ENCODE results near the gene TSR3.
"Not testable (repeated sequence)": the region's sequence is repeated elsewhere in the genome, so short reads cannot be mapped to it uniquely, and the experiment has no call there.

The TSR3 gene

DNA sequence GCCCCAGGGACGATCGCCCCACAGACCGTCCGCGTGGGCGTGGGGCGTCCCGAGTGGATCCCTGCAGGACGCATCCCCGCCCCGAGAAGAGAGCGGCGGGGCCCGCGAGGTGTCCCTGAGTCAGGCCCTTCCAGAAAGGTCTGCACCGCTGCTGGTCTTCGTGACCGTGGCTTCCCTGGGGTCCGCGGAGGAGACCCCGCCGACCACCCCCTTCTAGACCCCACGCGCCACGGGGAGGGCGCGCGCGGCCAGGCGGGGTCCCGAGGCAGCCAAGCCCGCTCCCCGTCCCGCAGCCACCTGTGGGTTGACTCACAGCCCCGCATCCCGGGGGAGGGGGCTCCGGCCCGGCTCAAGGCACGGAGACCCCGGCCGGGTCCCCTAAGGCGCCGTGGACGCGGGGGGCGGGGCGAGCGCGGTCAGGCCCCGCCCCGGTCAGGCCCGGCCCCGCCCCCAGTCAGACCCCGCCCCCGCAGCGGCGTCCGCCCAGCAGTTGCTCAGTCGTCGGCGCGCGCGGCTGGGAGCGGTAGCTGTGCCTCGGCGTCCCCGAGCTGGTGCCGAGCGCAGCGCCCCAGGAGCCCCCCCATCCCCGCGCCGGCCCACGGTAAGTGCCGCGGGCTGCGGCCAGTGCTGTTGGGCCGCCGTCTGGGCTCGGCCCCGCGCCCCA lies 18.4 kb downstream of the TSR3 start, which contains the start of gene BAIAP3:
Gene BAIAP3 (plus strand): TSS at position 497 of the 664 bp plus-strand sequence. CDS start 4,905 bp downstream, outside the sequence.
- peaks cover 0 to 38% (median 30%) of the 10 kb centered on the region in 5 donors for H3K4me1 ChIP-seq (ENCODE audit: control insufficient read depth in 5 of 5, insufficient read depth in 5 of 5, low read length in 5 of 5)
- H3K27me3 ChIP-seq (ENCODE audit: control insufficient read depth in 5 of 5, insufficient read depth in 4 of 5, low read length in 5 of 5): peaks cover 30 to 53% (median 45%) of the 10 kb centered on the region in 5 donors
- no peak within 1 kb of the TSS for H3K27ac ChIP-seq (ENCODE audit: low read depth, low read length)
- peaks cover 0 to 7% (median 3%) of the 10 kb centered on the region in 5 donors for H3K9me3 ChIP-seq (ENCODE audit: control insufficient read depth in 5 of 5, low read length in 5 of 5)
- H3K9ac ChIP-seq (ENCODE audit: low read length in 5 of 5): peak within 1 kb of the TSS in 2 of 5 donors; percentile 30 to 59
- no peaks in the 10 kb centered on the region for H3K36me3 ChIP-seq (ENCODE audit: control insufficient read depth in 5 of 5, insufficient read depth in 5 of 5, low read length in 5 of 5)
- peak within 1 kb of the TSS in 4 of 5 donors; percentile 28 to 67 (median 58) for H3K4me3 ChIP-seq (ENCODE audit: low read depth in 1 of 5, low read length in 5 of 5)

DNA sequence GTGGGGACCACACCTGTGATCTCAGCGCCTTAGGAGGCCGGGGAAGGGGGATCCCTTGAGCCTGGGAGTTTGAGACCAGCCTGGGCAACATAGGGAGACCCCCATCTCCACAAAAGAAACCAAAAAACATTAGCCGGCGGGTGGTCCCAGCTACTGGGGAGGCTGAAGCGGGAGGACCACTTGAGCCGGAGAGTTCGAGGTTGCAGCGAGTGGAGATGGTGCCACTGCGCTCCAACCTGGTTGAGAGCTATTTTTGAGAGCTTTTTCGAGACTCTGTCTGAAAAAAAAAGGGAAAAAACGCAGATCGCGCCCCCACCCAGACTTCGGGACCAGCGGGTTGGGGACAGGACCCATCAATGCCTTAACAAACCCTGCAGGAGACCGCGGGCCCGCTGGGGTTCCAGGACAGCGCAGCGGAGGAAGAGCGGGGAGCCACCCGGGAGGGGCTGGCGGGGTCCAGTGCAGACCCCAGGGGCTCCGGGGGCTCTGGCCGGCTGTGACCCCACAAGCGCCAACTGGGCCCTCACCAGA lies 19.0 kb downstream of the TSR3 start:
- Histone ChIP-seq H3K4me1 (ENCODE audit: control insufficient read depth in 5 of 5, insufficient read depth in 5 of 5, low read length in 5 of 5) (peaks cover 0 to 38% (median 30%) of the 10 kb centered on the region in 5 donors), H3K9me3 (ENCODE audit: control insufficient read depth in 5 of 5, low read length in 5 of 5) (peaks cover 0 to 7% (median 3%) of the 10 kb centered on the region in 5 donors), H3K4me3 (ENCODE audit: low read depth in 1 of 5, low read length in 5 of 5) (peak overlapping the region in 4 of 5 donors; percentile 28 to 67 (median 58)), H3K27me3 (ENCODE audit: control insufficient read depth in 5 of 5, insufficient read depth in 4 of 5, low read length in 5 of 5) (peaks cover 28 to 48% (median 41%) of the 10 kb centered on the region in 5 donors), H3K36me3 (ENCODE audit: control insufficient read depth in 5 of 5, insufficient read depth in 5 of 5, low read length in 5 of 5) (no peaks in the 10 kb centered on the region), H3K27ac (ENCODE audit: low read depth, low read length) (no peak overlapping the region), H3K9ac (ENCODE audit: low read length in 5 of 5) (peak overlapping the region in 2 of 5 donors; percentile 37 to 59)

DNA sequence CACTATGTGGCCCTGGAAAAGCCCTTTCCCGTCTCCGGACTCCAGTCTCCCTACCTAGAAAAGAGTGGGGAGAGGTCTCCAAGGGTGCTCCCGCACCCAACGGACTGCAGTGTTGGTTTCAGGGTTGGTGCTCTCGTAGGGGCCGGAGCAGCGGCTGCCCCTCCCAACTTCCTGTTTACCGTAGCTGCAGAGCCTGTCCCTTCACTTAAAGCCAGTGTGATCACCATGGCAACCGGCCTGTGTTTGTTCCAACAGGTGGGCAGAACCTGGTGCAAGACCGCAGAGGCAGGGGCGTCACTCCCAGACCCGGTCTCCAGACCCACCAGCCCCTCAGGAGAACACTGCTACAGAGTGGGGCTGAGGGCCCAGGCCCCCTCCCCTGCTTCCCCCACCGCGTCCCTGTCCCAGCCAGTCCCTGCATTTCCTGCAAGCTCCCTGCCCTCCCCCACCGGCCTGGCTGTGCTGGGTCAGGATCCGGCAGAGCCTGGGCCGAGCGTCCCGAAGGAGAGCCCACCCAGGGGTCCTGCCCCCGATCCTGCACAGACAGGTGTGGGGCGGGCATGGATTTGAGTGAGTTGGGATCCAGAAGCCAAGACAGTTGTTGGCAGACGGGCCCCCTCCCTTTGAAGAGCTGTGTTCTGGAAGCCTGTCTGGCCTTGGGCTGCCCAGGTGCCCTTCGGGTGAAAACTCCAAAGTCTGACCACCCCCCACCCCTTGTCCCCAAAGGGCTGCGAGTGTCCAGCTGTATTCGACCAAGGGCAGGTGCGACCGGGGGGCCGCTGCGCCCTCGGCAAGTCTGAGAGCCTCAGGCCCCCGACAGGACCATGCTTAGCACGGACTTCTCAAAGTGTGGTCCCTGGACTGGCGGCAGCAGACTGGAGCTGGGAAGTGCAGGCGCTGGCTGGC lies 19.7 kb downstream of the TSR3 start:
- H3K9ac ChIP-seq (ENCODE audit: low read length in 5 of 5): peak overlapping the region in 3 of 5 donors; percentile 33 to 59 (median 46)
- H3K9me3 ChIP-seq (ENCODE audit: control insufficient read depth in 5 of 5, low read length in 5 of 5): peaks cover 0 to 7% (median 3%) of the 10 kb centered on the region in 5 donors
- H3K36me3 ChIP-seq (ENCODE audit: control insufficient read depth in 5 of 5, insufficient read depth in 5 of 5, low read length in 5 of 5): no peaks in the 10 kb centered on the region
- peak overlapping the region; percentile 50 for H3K27ac ChIP-seq (ENCODE audit: low read depth, low read length)
- peaks cover 26 to 44% (median 41%) of the 10 kb centered on the region in 5 donors for H3K27me3 ChIP-seq (ENCODE audit: control insufficient read depth in 5 of 5, insufficient read depth in 4 of 5, low read length in 5 of 5)
- H3K4me1 ChIP-seq (ENCODE audit: control insufficient read depth in 5 of 5, insufficient read depth in 5 of 5, low read length in 5 of 5): peaks cover 0 to 38% (median 30%) of the 10 kb centered on the region in 5 donors
- H3K4me3 ChIP-seq (ENCODE audit: low read depth in 1 of 5, low read length in 5 of 5): peak overlapping the region; percentile 8 to 67 (median 62)

DNA sequence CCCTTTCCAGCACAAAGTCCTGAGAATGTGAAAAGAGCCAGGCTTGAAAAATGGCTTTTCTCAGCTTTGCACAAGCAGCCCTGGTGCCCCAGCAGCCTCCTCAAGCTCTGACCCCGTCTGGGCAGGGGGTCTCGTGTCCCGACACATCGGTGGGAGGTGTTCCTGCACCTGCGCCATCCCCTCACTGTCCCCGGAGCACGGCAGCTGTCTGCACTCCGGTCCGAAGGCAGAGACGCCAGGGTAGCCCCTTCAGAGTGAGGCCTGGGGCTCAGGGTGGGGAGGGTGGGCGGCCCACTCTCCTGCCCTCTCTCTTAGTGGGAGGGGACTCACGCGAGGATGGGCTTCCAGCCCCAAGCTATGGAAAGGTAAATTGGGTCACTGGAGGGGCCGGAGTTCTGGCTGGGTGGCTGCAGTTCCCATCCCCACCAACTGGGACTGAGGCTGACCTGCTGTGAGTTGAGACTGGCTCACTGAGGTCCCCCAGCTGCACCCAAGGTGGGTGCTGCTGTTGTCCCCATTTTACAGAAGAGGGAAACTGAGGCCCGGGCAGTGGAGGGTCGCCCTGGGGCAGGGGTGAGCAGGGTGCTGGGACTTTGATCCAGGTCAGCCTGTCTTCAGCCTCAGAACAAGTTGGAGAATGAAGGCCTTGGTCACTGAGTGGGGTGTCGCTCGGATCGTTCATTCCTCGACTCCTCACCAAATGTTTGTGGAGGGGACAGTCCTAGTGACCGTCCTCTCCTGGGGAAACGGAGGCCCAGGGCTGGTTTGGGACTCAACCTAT lies 20.6 kb downstream of the TSR3 start:
- Histone ChIP-seq H3K27ac (ENCODE audit: low read depth, low read length) (peak overlapping the region; percentile 50), H3K27me3 (ENCODE audit: control insufficient read depth in 5 of 5, insufficient read depth in 4 of 5, low read length in 5 of 5) (peaks cover 26 to 41% (median 33%) of the 10 kb centered on the region in 5 donors), H3K9ac (ENCODE audit: low read length in 5 of 5) (peak overlapping the region in 2 of 5 donors; percentile 20 to 46), H3K4me1 (ENCODE audit: control insufficient read depth in 5 of 5, insufficient read depth in 5 of 5, low read length in 5 of 5) (peaks cover 1 to 39% (median 30%) of the 10 kb centered on the region in 5 donors), H3K9me3 (ENCODE audit: control insufficient read depth in 5 of 5, low read length in 5 of 5) (peaks cover 0 to 7% (median 3%) of the 10 kb centered on the region in 5 donors), H3K4me3 (ENCODE audit: low read depth in 1 of 5, low read length in 5 of 5) (peak overlapping the region; percentile 1 to 67 (median 62)), H3K36me3 (ENCODE audit: control insufficient read depth in 5 of 5, insufficient read depth in 5 of 5, low read length in 5 of 5) (no peaks in the 10 kb centered on the region)

DNA sequence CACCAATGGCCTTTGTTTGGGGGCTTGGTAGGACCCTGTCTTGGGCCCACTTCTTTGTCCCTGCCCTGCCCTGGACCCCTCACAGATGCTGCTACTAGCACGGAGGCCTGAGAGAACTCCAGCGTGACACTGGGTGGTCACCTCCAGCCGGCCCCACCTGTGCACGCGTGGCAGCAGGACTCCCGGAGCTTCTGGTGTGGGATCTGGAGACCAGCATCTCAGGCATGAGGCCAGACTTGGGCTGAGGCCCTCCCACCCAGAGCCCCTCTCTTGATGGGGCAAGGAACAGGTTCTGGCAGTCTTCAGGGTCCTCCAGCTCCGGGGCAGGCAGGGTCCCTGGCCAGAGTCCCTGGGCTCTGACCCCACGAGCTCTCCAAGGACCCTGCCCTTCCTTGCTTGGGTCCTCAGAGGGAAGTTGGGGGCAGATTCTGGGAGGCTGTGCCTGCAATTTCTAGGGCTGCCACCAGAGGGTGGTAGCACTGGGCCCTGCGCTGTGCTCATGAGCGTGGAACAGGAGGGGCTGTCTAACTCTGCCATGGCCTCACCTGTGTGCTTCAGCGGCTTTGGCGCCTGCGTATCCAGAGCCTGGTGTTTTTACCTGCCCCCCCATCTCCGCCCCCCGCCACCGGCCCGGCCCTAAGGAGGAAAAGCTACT lies 21.3 kb downstream of the TSR3 start:
- peaks cover 1 to 46% (median 30%) of the 10 kb centered on the region in 5 donors for H3K4me1 ChIP-seq (ENCODE audit: control insufficient read depth in 5 of 5, insufficient read depth in 5 of 5, low read length in 5 of 5)
- no peak overlapping the region for H3K4me3 ChIP-seq (ENCODE audit: low read depth in 1 of 5, low read length in 5 of 5)
- H3K27me3 ChIP-seq (ENCODE audit: control insufficient read depth in 5 of 5, insufficient read depth in 4 of 5, low read length in 5 of 5): peaks cover 24 to 35% (median 28%) of the 10 kb centered on the region in 5 donors
- H3K9ac ChIP-seq (ENCODE audit: low read length in 5 of 5): no peak overlapping the region
- peaks cover 0 to 7% (median 3%) of the 10 kb centered on the region in 5 donors for H3K9me3 ChIP-seq (ENCODE audit: control insufficient read depth in 5 of 5, low read length in 5 of 5)
- no peak overlapping the region for H3K27ac ChIP-seq (ENCODE audit: low read depth, low read length)
- peaks cover 0 to 6% (median 4%) of the 10 kb centered on the region in 5 donors for H3K36me3 ChIP-seq (ENCODE audit: control insufficient read depth in 5 of 5, insufficient read depth in 5 of 5, low read length in 5 of 5)

DNA sequence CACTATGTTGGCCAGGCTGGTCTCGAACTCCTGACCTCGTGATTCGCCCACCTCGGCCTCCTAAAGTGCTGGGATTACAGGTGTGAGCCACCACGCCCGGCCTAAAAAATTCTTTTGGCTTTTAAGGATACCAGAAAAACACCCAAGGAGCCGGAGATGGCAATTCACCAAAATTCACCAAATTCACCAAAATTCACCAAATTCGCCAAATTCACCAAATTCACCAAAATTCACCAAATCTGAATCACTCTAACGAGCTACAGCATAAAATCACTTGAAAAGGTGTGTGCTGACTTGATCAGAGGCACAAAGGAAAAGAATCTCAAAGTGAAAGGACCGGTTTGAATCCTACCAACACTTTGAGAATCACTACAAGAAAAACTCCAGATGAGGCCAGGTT lies 22.7 kb downstream of the TSR3 start:
- Histone ChIP-seq H3K4me1 (ENCODE audit: control insufficient read depth in 5 of 5, insufficient read depth in 5 of 5, low read length in 5 of 5) (peaks cover 1 to 39% (median 24%) of the 10 kb centered on the region in 5 donors), H3K36me3 (ENCODE audit: control insufficient read depth in 5 of 5, insufficient read depth in 5 of 5, low read length in 5 of 5) (peaks cover 0 to 20% (median 18%) of the 10 kb centered on the region in 5 donors), H3K27me3 (ENCODE audit: control insufficient read depth in 5 of 5, insufficient read depth in 4 of 5, low read length in 5 of 5) (peaks cover 14 to 21% (median 16%) of the 10 kb centered on the region in 5 donors)
- not testable (repeated sequence) for H3K9me3 ChIP-seq (ENCODE audit: control insufficient read depth in 5 of 5, low read length in 5 of 5); H3K27ac ChIP-seq (ENCODE audit: low read depth, low read length); H3K9ac ChIP-seq (ENCODE audit: low read length in 5 of 5); H3K4me3 ChIP-seq (ENCODE audit: low read depth in 1 of 5, low read length in 5 of 5)

DNA sequence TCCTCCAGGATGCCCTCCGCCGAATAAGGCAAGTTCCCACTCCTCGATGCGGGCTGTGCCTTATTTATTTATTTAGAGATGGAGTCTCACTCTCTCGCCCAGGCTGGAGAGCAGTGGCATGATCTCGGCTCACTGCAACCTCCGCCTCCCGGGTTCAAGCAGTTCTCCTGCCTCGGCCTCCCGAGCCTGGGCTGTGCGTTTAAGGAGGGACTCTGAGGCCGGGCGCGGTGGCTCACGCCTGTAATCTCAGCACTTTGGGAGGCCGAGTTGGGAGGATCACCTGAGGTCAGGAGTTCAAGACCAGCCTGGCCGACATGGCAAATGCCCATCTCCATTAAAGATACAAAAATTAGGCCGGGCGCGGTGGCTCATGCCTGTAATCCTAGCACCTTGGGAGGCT lies 23.5 kb downstream of the TSR3 start:
- Histone ChIP-seq H3K36me3 (ENCODE audit: control insufficient read depth in 5 of 5, insufficient read depth in 5 of 5, low read length in 5 of 5) (peaks cover 0 to 29% (median 26%) of the 10 kb centered on the region in 5 donors), H3K27me3 (ENCODE audit: control insufficient read depth in 5 of 5, insufficient read depth in 4 of 5, low read length in 5 of 5) (peaks cover 13 to 18% (median 15%) of the 10 kb centered on the region in 5 donors), H3K4me1 (ENCODE audit: control insufficient read depth in 5 of 5, insufficient read depth in 5 of 5, low read length in 5 of 5) (peaks cover 1 to 32% (median 19%) of the 10 kb centered on the region in 5 donors)
- H3K27ac ChIP-seq (ENCODE audit: low read depth, low read length); H3K4me3 ChIP-seq (ENCODE audit: low read depth in 1 of 5, low read length in 5 of 5); H3K9me3 ChIP-seq (ENCODE audit: control insufficient read depth in 5 of 5, low read length in 5 of 5); H3K9ac ChIP-seq (ENCODE audit: low read length in 5 of 5): not testable (repeated sequence)

DNA sequence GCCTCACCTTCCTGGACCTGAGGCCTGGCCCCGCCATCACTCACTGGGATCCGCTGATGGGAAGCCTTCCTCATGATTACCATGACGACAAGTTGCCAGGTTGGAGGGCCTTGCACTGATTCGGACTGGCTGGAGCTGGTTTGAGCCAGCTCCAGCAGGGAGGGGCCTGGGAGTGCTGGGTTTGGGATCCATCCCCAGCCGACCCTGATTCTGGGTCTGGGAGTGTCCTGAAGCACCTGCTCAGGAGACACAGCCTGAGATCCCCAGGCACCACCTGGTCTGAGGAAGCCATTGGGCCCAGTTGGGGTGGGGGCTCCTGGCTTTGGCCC lies 24.1 kb downstream of the TSR3 start:
- Histone ChIP-seq H3K9ac (ENCODE audit: low read length in 5 of 5) (no peak overlapping the region), H3K27ac (ENCODE audit: low read depth, low read length) (no peak overlapping the region), H3K36me3 (ENCODE audit: control insufficient read depth in 5 of 5, insufficient read depth in 5 of 5, low read length in 5 of 5) (peaks cover 0 to 31% (median 27%) of the 10 kb centered on the region in 5 donors), H3K4me1 (ENCODE audit: control insufficient read depth in 5 of 5, insufficient read depth in 5 of 5, low read length in 5 of 5) (peaks cover 1 to 26% (median 13%) of the 10 kb centered on the region in 5 donors), H3K4me3 (ENCODE audit: low read depth in 1 of 5, low read length in 5 of 5) (no peak overlapping the region), H3K27me3 (ENCODE audit: control insufficient read depth in 5 of 5, insufficient read depth in 4 of 5, low read length in 5 of 5) (peaks cover 8 to 13% (median 12%) of the 10 kb centered on the region in 5 donors), H3K9me3 (ENCODE audit: control insufficient read depth in 5 of 5, low read length in 5 of 5) (peaks cover 0 to 7% (median 3%) of the 10 kb centered on the region in 5 donors)

Data from subcutaneous abdominal adipose tissue (tissue), 5 donors.